Measurements from ENCODE around the gene CYP27C1. TPM values are rescaled to one million over a fixed set of nuclear protein-coding genes. Genes with fewer than 3 reads are reported as not detected.
"Not testable (repeated sequence)": the region's sequence is repeated elsewhere in the genome, so short reads cannot be mapped to it uniquely, and the experiment has no call there.

CYP27C1 gene
- polyA plus RNA-seq, 1 donor (not counting 4 experiments of a cell fraction or from before 2014, with no cell fraction given), result 6.1 TPM

- no peak for DNase-seq (ENCODE audit: low read depth, low spot score)
- Histone ChIP-seq H3K4me2 (ENCODE audit: control insufficient read depth, extremely low read depth, insufficient read depth, low read depth, low read length) (no peak overlapping the region), H3K79me2 (ENCODE audit: control insufficient read depth, insufficient read depth, low read length) (no peaks in the 10 kb centered on the region), H2AFZ (ENCODE audit: control insufficient read depth, low read length) (no peak overlapping the region), H3K27ac (ENCODE audit: control insufficient read depth, insufficient read depth, low read length) (no peak overlapping the region), H3K36me3 (ENCODE audit: control insufficient read depth in 2 of 2, extremely low read depth in 1 of 2, insufficient read depth in 2 of 2, low read length in 2 of 2) (peaks cover 7 to 12% of the 10 kb centered on the region in 2 experiments), H3K27me3 (ENCODE audit: control insufficient read depth, extremely low read depth, insufficient read depth, low read length) (no peaks in the 10 kb centered on the region), H4K20me1 (ENCODE audit: control insufficient read depth, extremely low read depth, insufficient read depth, low read length) (no peaks in the 10 kb centered on the region), H3K9ac (ENCODE audit: control insufficient read depth, extremely low read depth, insufficient read depth, low read length) (no peak overlapping the region), H3K9me3 (ENCODE audit: control insufficient read depth, low read depth, low read length) (no peaks in the 10 kb centered on the region), H3K4me3 (ENCODE audit: control insufficient read depth in 2 of 3, extremely low read depth in 1 of 3, insufficient read depth in 2 of 3, low read depth in 1 of 3, low read length in 3 of 3) (no peak overlapping the region), H3K4me1 (ENCODE audit: control insufficient read depth, extremely low read depth, insufficient read depth, low read length) (peaks cover 4% of the 10 kb centered on the region), H3K9me1 (ENCODE audit: control insufficient read depth, extremely low read depth, insufficient read depth, low read length) (no peaks in the 10 kb centered on the region)
- no peak for TF ChIP-seq CTCF (optimal IDR thresholded peaks at IDR 0.05 in 1 of 3, IDR thresholded peaks at IDR 0.05 in 1 of 3, conservative IDR thresholded peaks at IDR 0.05 in 1 of 3; ENCODE audit: extremely low read depth in 1 of 3, insufficient read depth in 2 of 3, low read length in 3 of 3)
- TF ChIP-seq EZH2 (IDR thresholded peaks at IDR 0.05; ENCODE audit: low read length), result no peak
- no peak for FAIRE-seq
- dilution Hi-C loops (cut with MboI; ENCODE audit: extremely low pct_ligation_motif_present, low sequenced_read_pairs), result no loop called here
Observed at GRCh38 chr2:127255146-127255545, 35.0 kb upstream of the CYP27C1 start.

DNA sequence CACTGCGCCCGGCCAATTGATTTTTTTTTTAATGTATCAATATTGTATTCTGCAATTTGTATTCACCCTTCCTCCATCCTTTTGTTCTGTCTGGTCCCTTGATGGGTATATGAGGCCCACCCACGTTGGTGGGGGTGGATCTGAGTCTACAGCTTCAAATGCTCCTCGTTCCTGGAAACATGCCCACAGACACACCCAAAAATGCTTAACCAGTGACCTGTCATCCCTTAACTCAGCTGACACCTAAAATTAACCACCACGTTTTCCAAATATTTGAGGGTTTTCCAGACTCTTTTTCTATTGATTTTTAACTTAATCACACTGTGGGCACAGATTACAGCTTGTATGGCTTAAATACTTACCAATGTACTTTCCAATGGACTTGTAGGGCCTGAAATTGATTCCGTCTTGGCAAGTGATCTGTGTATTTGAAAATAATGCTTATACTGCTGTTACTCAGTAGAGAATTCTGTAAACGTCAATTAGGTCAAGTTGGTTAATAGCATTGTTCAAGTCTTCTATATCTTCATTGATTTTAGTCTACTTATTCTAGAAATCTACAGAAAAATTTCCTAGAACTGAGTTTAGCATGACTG is 34.4 kb upstream of the CYP27C1 start:
- TF ChIP-seq EZH2 (IDR thresholded peaks at IDR 0.05; ENCODE audit: low read length) (no peak), CTCF (optimal IDR thresholded peaks at IDR 0.05 in 1 of 3, IDR thresholded peaks at IDR 0.05 in 1 of 3, conservative IDR thresholded peaks at IDR 0.05 in 1 of 3; ENCODE audit: extremely low read depth in 1 of 3, insufficient read depth in 2 of 3, low read length in 3 of 3) (no peak)

DNA sequence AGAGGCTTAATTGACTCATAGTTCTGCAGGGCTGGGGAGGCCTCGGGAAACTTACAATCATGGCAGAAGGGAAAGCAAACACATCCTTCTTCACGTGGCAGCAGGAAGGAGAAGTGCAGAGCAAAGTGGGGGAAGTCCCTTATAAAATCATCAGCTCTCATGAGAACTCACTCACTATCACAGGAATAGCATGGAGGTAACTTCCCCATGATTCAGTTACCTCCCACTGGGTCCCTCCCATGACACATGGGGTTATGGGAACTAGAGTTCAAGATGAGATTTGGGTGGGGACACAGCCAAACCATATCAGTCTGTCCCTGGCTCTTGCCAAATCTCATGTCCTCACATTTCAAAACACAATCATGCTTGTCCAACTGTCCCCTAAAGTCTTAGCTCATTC is 21.1 kb upstream of the CYP27C1 start:
- H3K4me2 ChIP-seq (ENCODE audit: control insufficient read depth, extremely low read depth, insufficient read depth, low read depth, low read length); dilution Hi-C loops (cut with MboI; ENCODE audit: extremely low pct_ligation_motif_present, low sequenced_read_pairs); H4K20me1 ChIP-seq (ENCODE audit: control insufficient read depth, extremely low read depth, insufficient read depth, low read length); H3K4me1 ChIP-seq (ENCODE audit: control insufficient read depth, extremely low read depth, insufficient read depth, low read length); H3K4me3 ChIP-seq (ENCODE audit: control insufficient read depth in 2 of 3, extremely low read depth in 1 of 3, insufficient read depth in 2 of 3, low read depth in 1 of 3, low read length in 3 of 3); H3K36me3 ChIP-seq (ENCODE audit: control insufficient read depth in 2 of 2, extremely low read depth in 1 of 2, insufficient read depth in 2 of 2, low read length in 2 of 2); H3K9me3 ChIP-seq (ENCODE audit: control insufficient read depth, low read depth, low read length); H3K9ac ChIP-seq (ENCODE audit: control insufficient read depth, extremely low read depth, insufficient read depth, low read length); DNase-seq (ENCODE audit: low read depth, low spot score); H2AFZ ChIP-seq (ENCODE audit: control insufficient read depth, low read length); H3K27ac ChIP-seq (ENCODE audit: control insufficient read depth, insufficient read depth, low read length); H3K79me2 ChIP-seq (ENCODE audit: control insufficient read depth, insufficient read depth, low read length); H3K9me1 ChIP-seq (ENCODE audit: control insufficient read depth, extremely low read depth, insufficient read depth, low read length); H3K27me3 ChIP-seq (ENCODE audit: control insufficient read depth, extremely low read depth, insufficient read depth, low read length); FAIRE-seq: not testable (repeated sequence)

More for the DNA sequence above, 34.4 kb upstream of the CYP27C1 start:
- H3K9me1 ChIP-seq (ENCODE audit: control insufficient read depth, extremely low read depth, insufficient read depth, low read length), result no peaks in the 10 kb centered on the region
- no peak overlapping the region for H3K4me2 ChIP-seq (ENCODE audit: control insufficient read depth, extremely low read depth, insufficient read depth, low read depth, low read length)
- no peak for FAIRE-seq
- peaks cover 4% of the 10 kb centered on the region for H3K4me1 ChIP-seq (ENCODE audit: control insufficient read depth, extremely low read depth, insufficient read depth, low read length)
- H3K79me2 ChIP-seq (ENCODE audit: control insufficient read depth, insufficient read depth, low read length), result no peaks in the 10 kb centered on the region
- dilution Hi-C loops (cut with MboI; ENCODE audit: extremely low pct_ligation_motif_present, low sequenced_read_pairs), result no loop called here
- H3K36me3 ChIP-seq (ENCODE audit: control insufficient read depth in 2 of 2, extremely low read depth in 1 of 2, insufficient read depth in 2 of 2, low read length in 2 of 2), result peaks cover 6 to 12% of the 10 kb centered on the region in 2 experiments
- H4K20me1 ChIP-seq (ENCODE audit: control insufficient read depth, extremely low read depth, insufficient read depth, low read length), result no peaks in the 10 kb centered on the region
- no peak overlapping the region for H3K9ac ChIP-seq (ENCODE audit: control insufficient read depth, extremely low read depth, insufficient read depth, low read length)
- no peaks in the 10 kb centered on the region for H3K9me3 ChIP-seq (ENCODE audit: control insufficient read depth, low read depth, low read length)
- no peak overlapping the region for H2AFZ ChIP-seq (ENCODE audit: control insufficient read depth, low read length)
- no peak overlapping the region for H3K4me3 ChIP-seq (ENCODE audit: control insufficient read depth in 2 of 3, extremely low read depth in 1 of 3, insufficient read depth in 2 of 3, low read depth in 1 of 3, low read length in 3 of 3)
- no peak overlapping the region for H3K27ac ChIP-seq (ENCODE audit: control insufficient read depth, insufficient read depth, low read length)
- no peaks in the 10 kb centered on the region for H3K27me3 ChIP-seq (ENCODE audit: control insufficient read depth, extremely low read depth, insufficient read depth, low read length)
- no peak for DNase-seq (ENCODE audit: low read depth, low spot score)
